Right renal cortex interstitium (tissue), 3 donors: ENCODE measurements around the gene GAGE12H. TPM values are rescaled to one million over a fixed set of nuclear protein-coding genes. Genes with fewer than 3 reads are reported as not detected.
"Not testable (repeated sequence)": the region's sequence is repeated elsewhere in the genome, so short reads cannot be mapped to it uniquely, and the experiment has no call there.

ENCODE experiments used
- DNase-seq, 3 donors: peaks; one replicate each; pipeline ENCODE4 v3.0.0-alpha.2; 2013; ENCODE audit warnings: low read depth in 3 of 3, low spot score in 2 of 3
- polyA plus RNA-seq, 3 donors: library from polyadenylated mRNA; unstranded; fragments of 120-200 nt; gene quantifications; one replicate each; pipeline ENCODE4 v1.2.1, GENCODE V29; 2013; ENCODE audit not compliant: insufficient read length in 3 of 3

The GAGE12H gene
- not detected for polyA plus RNA-seq

GRCh38 chrX:49579649-49580048 lies at the start of gene GAGE12H:
Gene GAGE12H, plus strand, starts transcription at chrX:49579949. Its CDS starts 1,155 bp downstream, at chrX:49581104.
- not testable (repeated sequence) for DNase-seq

- DNase-seq: not testable (repeated sequence)
These were observed 47.9 kb upstream of the GAGE12H start, which contains the start of gene GAGE12C for GRCh38 chrX:49531877-49532276. Gene GAGE12C, plus strand, starts transcription at chrX:49532177. Its CDS starts 1,155 bp downstream, at chrX:49533332.

- DNase-seq: not testable (repeated sequence)
These were observed 38.3 kb upstream of the GAGE12H start, which contains the start of gene GAGE12D for GRCh38 chrX:49541433-49541832. Gene GAGE12D, plus strand, starts transcription at chrX:49541733. Its CDS starts 1,155 bp downstream, at chrX:49542888.

- DNase-seq: not testable (repeated sequence)
These were observed 28.8 kb upstream of the GAGE12H start, which contains the start of gene GAGE12E for GRCh38 chrX:49550989-49551388. Gene GAGE12E, plus strand, starts transcription at chrX:49551289. Its CDS starts 1,155 bp downstream, at chrX:49552444.

- DNase-seq: not testable (repeated sequence)
These were observed 19.2 kb upstream of the GAGE12H start, which contains the start of gene GAGE12F for GRCh38 chrX:49560542-49560941. Gene GAGE12F, plus strand, starts transcription at chrX:49560842. Its CDS starts 1,155 bp downstream, at chrX:49561997.

GRCh38 chrX:49568728-49569127 lies 11.0 kb upstream of the GAGE12H start:
- not testable (repeated sequence) for DNase-seq

- DNase-seq: not testable (repeated sequence)
These were observed 10.6 kb upstream of the GAGE12H start for GRCh38 chrX:49569152-49569551.

GRCh38 chrX:49570100-49570499 lies 9.6 kb upstream of the GAGE12H start, which contains the start of gene GAGE12G:
Gene GAGE12G, plus strand, starts transcription at chrX:49570400. Its CDS starts 1,155 bp downstream, at chrX:49571555.
- not testable (repeated sequence) for DNase-seq

- DNase-seq: not testable (repeated sequence)
These were observed 9.4 kb downstream of the GAGE12H start, which contains the start of gene GAGE2A for GRCh38 chrX:49589196-49589595. Gene GAGE2A, plus strand, starts transcription at chrX:49589496. Its CDS starts 1,155 bp downstream, at chrX:49590651.

GRCh38 chrX:49589769-49590478 lies 10.2 kb downstream of the GAGE12H start:
- not testable (repeated sequence) for DNase-seq

- DNase-seq: not testable (repeated sequence)
These were observed 10.7 kb downstream of the GAGE12H start for GRCh38 chrX:49590488-49590887.

- not testable (repeated sequence) for DNase-seq
These were observed 19.0 kb downstream of the GAGE12H start, which contains the start of gene GAGE1 for GRCh38 chrX:49598720-49599119. Gene GAGE1, plus strand, starts transcription at chrX:49599020. Its CDS starts 1,155 bp downstream, at chrX:49600175.

- no peak for DNase-seq
These were observed 31.1 kb downstream of the GAGE12H start for GRCh38 chrX:49610718-49611310.

- no peak for DNase-seq
These were observed 38.8 kb downstream of the GAGE12H start for GRCh38 chrX:49618574-49618973.

- no peak for DNase-seq
These were observed 47.5 kb downstream of the GAGE12H start for GRCh38 chrX:49627086-49627777.

Other genes starting within 250 kb of the GAGE12H start
- gene GAGE13, start 248.4 kb upstream of the GAGE12H start, polyA plus RNA-seq: under 1 TPM in 1 of 3 donors, not detected in 2; 0.40 TPM
- not detected for gene GAGE12C, start 47.8 kb upstream of the GAGE12H start, polyA plus RNA-seq
- gene GAGE12D, start 38.2 kb upstream of the GAGE12H start, polyA plus RNA-seq: not detected
- gene GAGE12E, start 28.7 kb upstream of the GAGE12H start, polyA plus RNA-seq: not detected
- gene GAGE12F, start 19.1 kb upstream of the GAGE12H start, polyA plus RNA-seq: not detected
- gene GAGE12G, start 9.5 kb upstream of the GAGE12H start, polyA plus RNA-seq: not detected
- gene GAGE2A, start 9.5 kb downstream of the GAGE12H start, polyA plus RNA-seq: not detected
- not detected for gene GAGE1, start 19.1 kb downstream of the GAGE12H start, polyA plus RNA-seq
- gene PAGE1, start 116.0 kb downstream of the GAGE12H start, polyA plus RNA-seq: not detected
- gene PAGE4, start 249.4 kb downstream of the GAGE12H start, polyA plus RNA-seq: 1 to 10 TPM in 1 of 3 donors, under 1 TPM in 2; 0.38 to 1.4 (median 0.62) TPM